ENCODE results near the gene ZNF653.
A peak's percentile ranks its signal among the peaks of the same experiment; 100 is the strongest.

ZNF653 gene

DNA sequence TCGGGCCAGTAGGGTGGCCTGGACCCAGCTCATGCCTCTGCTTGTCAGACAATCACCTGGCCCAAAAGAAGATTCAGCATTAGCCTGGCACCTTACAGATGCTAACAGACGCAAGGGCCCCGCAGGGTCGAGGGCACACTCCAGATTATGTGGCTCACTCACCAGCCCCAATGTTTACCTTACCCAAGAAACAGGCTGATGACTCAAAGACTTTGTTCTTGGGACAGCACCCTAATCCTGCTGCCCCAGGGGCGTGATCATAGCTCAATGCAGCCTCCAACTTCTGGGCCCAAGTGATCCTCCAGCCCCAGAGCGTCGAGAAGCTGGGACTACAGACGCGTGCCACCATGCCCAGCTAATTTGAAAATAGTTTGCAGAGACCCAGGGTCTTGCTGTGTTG lies 13.5 kb upstream of the ZNF653 start:
- no peak for DNase-seq (ENCODE audit: low read depth)

DNA sequence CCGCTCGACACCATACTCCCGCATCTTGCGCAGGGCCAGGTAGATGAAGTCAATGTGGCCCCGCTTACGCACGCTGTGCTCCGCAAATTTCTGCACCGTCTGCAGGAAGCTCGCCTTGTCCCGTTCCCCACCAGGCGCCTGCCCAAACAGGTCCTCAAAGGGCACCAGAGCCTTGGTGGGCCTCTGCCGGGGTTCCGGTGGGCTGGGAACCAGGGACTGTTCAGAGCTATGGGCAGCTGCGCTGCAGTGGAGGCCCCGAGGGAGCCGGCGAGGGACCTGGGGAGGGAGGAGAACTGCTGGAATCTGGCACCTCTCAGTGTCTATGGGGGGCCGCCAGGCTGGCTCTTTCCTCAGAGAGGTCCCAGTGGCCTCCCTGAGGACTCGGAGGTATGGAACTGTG lies 8.3 kb upstream of the ZNF653 start:
- no peak for DNase-seq (ENCODE audit: low read depth)

DNA sequence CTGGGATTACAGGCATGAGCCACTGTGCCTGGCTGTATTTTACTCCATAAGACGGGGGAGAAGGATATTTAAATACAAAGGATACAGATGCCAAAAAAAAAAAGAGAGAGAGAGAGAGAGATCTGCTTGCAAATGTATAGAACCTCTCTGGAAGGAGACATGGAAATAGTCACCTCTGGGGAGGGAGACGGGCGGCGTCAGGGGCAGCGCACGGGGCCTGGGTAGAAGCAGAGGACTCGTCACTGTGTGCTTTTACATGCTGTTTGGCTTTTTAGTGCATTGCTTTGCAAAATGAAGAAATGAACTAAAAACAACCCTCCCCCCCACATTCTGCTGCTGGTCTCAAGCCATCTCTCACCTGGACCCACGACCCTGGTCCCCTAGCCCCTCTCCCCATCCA lies 4.8 kb upstream of the ZNF653 start:
- no peak for DNase-seq (ENCODE audit: low read depth)

DNA sequence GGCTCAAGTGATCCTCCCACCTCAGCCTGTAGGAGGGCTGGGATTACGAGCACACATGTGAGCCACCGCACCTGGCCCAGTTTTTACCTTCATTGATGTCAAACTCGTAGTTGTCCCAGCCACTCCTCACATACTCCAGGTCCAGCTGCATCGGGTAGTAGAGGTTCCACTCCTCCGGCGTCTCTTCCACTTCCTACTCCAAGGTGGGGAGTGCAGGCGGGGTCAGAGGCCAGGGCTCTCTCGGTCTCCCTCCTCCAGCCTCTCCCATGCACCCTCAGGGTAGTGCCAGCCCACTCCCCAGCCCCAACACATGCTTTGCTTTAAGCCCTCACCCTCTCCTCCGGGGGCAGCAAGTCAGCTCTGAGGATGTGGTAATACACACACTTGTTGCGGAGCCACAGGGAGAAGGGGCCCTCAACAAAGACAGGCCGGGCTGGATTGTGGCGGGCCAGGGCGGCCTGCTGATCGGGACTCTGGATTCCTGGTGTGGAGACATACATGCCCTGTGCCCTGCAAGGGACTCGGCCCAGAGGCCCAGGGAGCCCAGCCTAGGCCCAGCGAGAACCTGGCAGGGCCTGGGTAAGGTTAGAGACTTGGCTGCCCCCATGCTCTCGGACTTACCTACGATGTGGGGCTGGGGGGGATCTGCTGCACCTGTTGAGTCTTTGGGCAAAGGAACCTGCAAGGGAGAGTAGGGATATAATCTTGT lies 1.9 kb upstream of the ZNF653 start:
- DNase-seq (ENCODE audit: low read depth): no peak

DNA sequence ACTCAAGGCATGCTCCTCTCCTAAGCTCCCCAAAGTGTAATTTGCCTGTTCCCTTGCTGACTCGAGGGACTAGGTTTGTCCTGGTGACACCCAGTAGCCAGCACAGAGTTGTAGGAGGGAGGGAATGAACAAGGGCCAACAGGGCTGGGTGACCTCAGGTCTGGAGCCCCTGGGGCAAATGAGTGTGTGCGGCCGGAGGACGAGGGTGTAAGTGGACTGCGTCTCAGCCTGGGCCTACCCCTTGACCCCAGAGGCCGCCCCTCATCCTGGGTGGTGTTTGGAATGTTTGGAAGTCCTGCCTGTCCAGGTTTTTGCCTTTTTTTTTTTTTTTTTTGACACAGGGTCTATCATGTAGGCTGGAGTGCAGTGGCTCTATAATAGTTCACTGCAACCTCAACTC lies 1.3 kb upstream of the ZNF653 start:
- DNase-seq (ENCODE audit: low read depth): no peak

DNA sequence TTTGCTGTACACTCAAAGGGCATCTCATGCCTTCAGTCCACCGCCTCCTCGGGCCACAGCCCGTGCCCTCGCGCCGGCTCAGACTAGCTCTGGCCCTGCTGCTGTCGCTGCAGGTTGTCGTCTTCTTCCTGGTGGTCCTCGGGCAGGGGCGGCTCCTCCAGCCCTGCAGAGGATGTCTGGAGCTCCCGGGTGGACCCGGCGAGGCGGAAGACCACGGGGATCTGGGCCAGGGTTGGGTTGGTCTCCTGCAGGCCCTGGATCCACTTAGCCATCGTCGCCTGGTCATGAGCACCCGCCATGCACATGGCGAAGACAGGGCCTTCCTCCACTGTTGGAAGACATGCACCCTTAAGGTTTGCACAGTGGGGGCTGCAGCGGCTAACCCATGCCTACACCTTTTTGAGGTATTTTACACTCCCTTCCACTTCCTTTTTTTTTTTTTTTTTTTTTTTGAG lies 489 bp upstream of the ZNF653 start:
- DNase-seq (ENCODE audit: low read depth): no peak

DNA sequence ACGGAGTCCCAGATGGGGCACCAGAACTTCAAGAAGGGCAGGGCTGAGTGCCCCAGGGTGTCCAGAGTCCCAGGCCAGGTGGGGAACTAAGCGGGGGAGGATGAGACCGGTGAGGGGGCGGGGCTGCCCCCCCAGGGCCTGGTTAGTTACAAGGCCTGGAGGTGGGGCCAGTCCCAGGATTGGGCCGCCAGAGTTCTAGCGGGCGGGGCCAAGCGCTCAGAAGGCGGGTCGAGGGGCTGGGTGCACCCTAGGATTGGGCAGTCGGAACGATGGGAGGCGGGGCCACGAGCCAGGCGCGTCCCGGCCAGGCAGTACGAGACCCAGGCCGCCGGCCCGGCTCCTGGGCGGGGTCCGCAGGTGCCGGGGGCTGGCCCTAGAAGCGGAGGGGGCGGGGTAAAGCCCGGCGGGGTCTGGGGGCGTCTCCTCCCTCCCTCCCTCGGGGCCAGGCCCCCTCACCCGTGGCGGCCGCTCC lies 571 bp downstream of the ZNF653 start:
- peak; percentile 93 for DNase-seq (ENCODE audit: low read depth)

DNA sequence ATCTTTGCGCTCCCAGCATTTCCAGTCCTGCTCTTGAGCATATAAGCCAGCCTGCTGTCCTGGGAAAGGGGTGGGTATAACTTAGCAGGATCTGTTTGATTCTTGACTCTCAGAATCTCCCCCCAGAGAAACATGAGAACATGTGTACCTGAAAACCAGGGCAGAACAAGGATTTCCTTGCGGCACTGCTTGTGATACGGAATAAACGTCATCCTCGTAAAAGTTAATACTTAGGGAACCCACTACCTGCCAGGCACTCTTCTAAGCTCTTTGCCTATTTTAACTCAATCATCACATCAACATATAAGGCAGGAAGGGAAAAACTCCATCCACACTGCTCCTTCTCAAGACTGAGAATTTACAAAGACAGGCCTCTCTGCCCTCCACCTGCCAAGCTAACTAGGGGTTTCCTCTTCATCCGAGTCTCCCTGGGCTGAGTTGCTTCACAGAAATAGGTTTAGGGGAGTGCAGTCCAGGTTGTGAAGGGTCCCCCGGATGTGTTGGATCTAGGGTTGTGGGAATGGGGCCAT lies 1.1 kb downstream of the ZNF653 start:
- no peak for DNase-seq (ENCODE audit: low read depth)

DNA sequence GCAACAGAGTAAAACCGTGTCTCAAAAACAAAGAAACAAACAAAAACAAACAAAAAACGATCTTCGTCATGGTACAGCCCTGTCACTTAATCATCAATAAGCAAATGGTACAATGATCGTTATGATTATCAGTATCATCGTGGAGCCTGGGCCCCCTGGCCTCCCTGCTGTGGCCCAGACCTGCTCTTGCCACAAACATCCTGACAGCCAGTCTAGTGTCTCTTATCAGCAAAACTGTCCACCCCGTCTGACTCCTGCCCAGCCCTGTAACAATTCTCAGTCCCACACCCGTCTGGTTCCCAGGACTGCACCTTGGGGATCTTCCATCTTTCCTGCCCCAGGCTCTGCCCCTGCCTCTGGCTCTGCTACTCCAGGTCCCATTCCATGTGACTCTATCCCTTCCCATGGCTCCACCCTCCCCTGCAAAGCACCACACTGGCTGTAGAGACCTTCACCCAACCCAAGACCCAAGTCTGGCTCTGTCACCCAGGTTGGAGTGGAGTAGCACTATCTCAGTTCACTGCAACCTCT lies 5.7 kb downstream of the ZNF653 start:
- DNase-seq (ENCODE audit: low read depth): no peak

DNA sequence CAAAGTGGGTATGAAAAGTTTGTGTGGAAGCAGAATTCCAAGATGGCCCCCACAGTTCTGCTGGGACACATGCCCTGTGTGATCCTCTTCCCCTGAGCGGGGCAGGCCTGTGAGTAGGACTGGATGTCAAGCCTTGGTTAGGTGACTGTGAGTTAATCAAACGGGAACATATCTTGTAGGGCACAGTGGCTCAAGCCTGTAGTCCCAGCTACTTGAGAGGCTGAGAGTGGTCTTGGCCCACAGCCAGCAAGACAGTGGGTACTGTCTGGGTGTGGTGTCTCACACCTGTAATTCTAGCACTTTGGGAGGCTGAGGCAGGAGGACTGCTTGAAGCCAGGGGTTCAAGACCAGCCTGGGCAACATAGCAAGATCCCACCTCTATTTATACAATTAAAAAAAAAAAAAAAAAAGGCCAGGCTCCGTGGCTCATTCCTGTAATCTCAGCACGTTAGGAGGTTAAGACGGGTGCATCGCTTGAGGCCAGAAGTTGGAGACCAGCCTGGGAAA lies 6.4 kb downstream of the ZNF653 start:
- DNase-seq (ENCODE audit: low read depth): no peak

DNA sequence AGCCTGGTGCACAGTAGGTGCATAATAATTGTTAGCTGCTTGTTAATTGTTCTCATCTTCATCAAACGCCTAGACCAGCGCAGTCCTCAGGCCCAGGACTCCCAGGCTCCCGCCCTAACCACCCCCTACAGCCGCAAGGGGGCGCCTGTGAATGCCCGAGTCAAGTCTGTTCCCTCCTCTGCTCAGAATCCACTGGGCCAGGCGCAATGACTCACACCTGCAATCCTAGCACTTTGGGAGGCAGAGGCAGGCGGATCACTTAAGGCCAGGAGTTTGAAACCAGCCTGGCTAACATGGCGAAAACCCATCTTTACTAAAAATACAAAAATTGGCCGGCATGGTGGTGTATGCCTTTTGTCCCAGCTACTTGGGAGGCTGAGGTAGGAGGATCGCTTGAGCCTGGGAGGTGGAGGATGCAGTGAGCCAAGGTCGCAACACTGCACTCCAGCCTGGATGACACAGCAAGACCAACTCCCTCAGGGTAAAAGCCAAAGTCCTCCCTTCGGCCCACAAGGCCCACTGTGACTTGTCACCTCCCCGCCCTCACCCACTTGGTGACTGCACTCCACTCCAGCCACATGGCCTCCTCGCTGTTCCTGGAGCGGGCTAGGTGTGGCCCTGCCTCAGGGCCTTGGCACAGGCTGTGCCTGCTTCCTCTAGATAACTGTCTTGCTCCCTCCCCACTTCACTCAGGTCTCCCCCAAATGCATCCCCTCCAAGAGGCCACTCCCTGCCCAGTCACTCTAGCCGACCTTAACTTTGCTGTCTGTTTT lies 9.1 kb downstream of the ZNF653 start:
- DNase-seq (ENCODE audit: low read depth): peak; percentile 52

DNA sequence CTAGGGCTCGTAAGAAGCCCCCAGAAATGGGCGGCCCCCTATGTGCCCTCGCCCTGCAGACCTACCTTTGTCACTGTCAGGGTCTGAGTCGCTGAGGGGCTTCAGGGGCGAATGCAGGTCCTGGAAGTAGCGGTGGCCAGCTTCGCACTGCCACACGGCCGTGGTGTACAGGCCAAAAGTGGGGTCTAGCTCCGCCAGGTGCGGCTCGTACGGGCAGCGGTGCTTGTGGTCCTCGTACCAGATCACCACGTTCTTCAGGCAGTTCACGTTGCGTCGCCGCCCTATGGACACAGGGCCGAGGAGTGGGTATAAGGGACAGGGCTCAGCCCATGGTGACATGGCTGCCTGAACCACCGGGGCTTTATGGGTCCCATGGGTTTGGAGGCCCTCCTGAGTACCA lies 9.8 kb downstream of the ZNF653 start:
- DNase-seq (ENCODE audit: low read depth): no peak

DNA sequence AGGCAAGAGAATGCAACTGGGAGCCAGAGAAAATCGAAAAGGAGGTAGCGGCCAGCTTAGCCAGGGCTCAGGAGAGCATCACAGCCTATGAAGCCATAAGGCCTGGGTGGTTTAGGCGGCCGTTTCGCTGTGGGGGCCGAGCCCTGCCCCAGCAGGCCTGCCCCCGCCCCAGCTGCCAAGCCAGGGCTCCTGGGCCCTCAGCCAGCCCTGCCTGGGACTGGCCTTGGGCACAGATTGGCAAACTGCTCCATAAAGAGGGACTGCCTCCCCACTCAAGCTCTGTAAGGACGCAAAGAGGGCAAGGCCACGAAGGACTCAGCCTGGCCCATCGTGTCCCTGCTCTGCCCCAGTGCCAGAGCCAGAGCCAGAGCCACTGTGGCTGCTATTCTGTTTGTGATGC lies 10.2 kb downstream of the ZNF653 start:
- DNase-seq (ENCODE audit: low read depth): no peak

DNA sequence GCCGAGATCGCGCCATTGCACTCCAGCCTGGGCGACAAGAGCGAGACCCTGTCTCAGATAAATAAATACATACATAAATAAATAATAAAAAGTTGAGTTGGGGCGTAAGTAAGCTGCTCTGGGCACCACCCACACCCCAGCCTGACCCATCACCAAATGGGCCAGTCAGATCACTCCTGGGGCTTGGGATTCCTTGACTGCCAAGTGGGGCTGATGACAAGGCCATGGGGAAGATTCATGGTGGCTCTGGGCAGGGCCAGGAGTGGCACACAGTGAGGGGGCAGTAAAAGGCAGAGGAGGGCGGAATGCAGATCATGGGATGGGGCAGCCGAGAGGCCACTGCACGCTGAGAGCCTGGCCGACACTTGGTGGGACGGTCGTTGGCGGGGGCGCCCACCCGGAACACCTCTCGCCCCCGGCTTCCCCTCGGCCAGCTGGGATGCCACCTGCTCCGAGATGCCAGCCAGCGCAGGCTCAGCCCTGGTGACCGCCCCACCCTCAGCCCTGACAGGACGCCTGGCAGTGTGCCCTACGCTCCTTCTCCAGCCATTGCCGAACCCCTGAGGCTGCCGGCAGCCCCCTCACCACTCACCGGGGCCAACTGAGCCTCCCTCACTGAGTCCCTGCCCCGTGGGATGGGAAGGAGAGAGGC lies 10.9 kb downstream of the ZNF653 start:
- no peak for DNase-seq (ENCODE audit: low read depth)

DNA sequence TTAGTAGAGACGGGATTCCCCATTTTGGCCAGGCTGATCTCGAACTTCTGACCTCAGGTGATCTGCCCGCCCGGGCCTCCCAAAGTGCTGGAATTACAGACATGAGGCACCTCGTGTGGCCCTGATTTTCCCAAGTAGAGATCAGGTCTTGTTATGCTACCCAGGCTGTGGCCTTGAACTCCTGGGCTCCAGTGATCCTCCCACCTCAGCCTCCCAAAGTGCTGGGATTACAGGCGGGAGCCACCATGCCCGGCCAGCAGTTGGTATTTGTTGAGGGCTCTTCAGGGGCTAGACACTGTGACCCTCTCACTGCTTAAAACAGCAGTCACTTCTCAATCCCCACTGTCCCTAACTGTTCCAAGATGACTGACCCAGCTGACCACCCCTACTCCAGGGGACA lies 16.3 kb downstream of the ZNF653 start:
- DNase-seq (ENCODE audit: low read depth): no peak

DNA sequence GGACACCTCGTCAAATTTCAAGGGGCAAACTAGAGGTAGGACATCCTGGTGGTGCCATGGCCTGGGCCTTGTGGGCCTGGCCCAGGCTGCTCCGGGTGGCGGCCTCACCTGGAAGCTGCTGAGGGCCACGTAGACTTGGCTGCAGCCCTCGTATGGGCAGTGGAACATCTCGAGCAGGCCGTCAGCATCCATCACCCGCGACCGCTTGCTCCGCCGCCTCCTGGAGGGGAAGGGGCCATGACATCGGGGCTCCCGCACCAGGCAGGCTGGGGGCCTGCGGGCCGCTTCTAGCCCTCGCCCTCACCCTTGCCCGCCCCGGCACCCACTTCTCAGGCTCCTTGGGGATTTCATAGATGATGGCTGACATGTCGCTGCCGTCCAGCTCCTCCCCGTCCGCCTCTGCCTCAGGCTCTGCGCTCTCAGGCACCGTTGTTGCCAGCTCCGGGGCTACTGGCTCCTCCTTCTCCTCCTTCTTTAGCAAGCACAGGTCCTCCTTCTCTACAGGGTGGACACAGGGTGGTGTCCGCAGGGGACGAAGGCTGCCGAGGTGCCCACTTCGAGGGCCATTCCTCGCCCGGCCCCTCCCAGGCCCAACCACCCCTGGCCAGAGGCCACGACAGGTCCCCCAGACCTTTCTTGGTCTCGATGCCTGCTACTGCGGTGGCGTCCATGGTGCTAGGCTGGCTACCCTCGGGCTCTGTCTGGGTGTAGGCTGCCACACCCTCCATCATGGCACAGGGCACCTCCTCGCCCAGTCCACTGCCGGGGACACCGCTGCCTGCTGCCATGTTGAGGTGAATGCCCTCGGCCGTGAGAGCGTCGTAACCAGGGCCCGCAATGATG lies 18.8 kb downstream of the ZNF653 start:
- DNase-seq (ENCODE audit: low read depth): no peak

DNA sequence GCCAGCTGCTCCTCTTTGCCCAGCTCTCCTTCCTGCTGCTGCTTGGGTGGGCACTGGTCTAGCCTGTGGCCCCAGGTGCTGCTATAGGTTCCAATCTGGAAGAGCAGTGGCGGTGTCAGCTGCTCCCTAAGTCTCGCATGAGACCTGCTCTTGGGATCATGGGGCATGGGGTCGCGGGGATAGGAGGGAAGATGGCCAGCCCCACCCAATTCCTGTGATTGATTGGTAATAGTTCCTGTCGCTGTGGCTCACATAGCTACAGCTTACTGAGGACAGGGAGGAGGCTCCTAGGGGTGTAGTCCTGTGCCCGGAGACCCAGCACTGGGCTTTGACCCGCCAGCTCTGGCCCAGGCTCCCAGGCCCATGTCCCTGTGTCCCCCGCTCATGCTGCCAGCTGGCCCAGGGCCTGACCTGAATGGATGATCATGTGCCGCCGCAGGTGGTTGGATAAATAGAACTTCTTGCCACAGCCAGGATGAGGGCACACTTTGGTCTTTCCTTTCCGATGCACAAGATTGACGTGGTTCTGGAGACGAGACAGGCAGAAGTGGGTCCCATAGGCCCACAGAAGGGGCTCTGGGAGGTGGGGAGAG lies 20.3 kb downstream of the ZNF653 start:
- DNase-seq (ENCODE audit: low read depth): no peak

DNA sequence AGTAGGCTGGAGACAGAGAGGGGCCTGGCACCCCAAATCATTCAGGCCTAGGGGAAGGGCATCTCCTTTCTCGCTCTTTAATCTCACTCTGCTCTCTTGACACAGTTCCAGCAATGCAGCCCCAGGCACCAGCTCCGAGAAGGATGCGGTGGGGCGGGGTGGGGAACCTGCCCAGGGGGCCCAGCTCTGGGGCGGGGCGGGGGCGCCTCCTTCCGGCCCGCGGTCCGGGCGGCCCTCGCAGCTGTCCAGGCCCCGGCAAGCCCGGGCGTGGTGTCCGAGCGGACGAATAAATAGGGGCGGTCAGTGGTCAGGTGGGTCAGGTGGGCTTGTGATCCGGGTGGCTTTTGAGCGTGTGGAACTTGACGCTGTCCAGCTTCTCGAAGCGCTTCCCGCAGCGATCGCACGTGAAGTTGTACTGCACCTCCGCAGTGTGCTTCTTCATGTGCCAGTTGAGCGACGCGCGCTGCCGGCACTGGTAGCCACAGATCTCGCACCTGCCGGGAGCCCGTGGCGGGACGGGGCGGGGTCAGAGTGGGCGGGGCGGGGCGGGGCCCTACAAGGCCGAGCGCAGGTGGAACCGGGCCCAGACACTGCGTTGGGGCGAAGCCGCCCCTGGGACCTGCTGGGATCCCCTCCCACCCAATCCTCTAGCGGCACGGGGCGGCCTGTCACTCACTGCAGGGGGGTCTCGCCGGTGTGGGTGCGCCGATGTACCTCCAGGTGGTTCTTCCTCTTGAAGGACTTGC lies 22.1 kb downstream of the ZNF653 start:
- no peak for DNase-seq (ENCODE audit: low read depth)

DNA sequence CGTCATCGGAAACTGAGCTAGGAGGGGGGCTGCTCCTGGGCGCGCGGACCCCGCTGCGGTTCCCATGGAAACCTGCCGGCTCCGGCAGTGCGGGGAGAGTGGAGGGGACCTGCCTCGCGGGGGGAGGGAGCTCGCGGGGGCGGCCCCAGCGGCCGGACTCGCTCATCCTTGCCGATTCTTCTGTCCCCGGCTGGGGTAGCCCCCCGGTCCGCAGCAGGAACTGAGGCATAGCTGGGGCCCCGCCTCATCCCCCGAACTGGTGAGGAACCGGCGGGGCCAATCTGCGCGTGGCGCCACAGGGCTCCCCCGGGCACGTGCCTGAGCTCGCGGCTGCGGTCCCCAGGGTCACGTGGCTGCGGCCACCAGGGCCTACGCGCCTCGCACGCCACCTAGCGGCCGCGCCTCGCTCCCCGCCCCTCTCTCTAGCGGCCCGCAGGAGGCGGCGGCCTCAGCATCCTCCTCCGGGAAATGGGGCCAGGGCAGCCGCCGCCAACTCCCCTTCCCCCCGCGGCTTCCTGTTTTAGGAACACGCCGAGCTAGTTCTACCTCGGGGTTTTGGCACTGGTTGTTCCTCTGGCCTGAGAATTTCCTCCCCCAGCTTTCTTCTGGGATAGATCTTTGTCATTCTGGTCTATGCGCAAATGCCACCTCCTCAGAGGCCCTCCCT lies 23.1 kb downstream of the ZNF653 start:
- peak; percentile 75 for DNase-seq (ENCODE audit: low read depth)

Measured in activated T-helper 9 cell treated with anti-CD3 and anti-CD28 coated beads, Interleukin-2, amount 50 U/mL, for 16 hours (primary cell).